Stimulated activated CD4-positive, alpha-beta T cell treated with anti-CD3 and anti-CD28 coated beads, Interleukin-4, amount 100 ng/mL, for 24 hours (primary cell): ENCODE data around the gene CCDC102A.
"Not testable (repeated sequence)": the region's sequence is repeated elsewhere in the genome, so short reads cannot be mapped to it uniquely, and the experiment has no call there.

Experiments used
- DNase-seq: peaks from one replicate; pipeline ENCODE4 v3.0.0-alpha.2; 2020

The CCDC102A gene

GRCh38 chr16:57499941-57500340 is 36.4 kb downstream of the CCDC102A start:
- not testable (repeated sequence) for DNase-seq

GRCh38 chr16:57498031-57498430 is 38.3 kb downstream of the CCDC102A start:
- DNase-seq = no peak

- no peak for DNase-seq
These were observed 39.2 kb downstream of the CCDC102A start for GRCh38 chr16:57497121-57497520.

- no peak for DNase-seq
These were observed 42.6 kb downstream of the CCDC102A start for GRCh38 chr16:57493767-57494166.

- DNase-seq = no peak
These were observed 47.1 kb downstream of the CCDC102A start for GRCh38 chr16:57489229-57489628.

GRCh38 chr16:57486858-57487834 is 49.2 kb downstream of the CCDC102A start:
- no peak for DNase-seq

- DNase-seq = peak; percentile 82
These were observed 50.2 kb downstream of the CCDC102A start, which contains the start of gene DOK4 for GRCh38 chr16:57485916-57486857. Gene DOK4 (minus strand): TSS chr16:57486493. CDS start chr16:57479507, 6,986 bp downstream.

- no peak for DNase-seq
These were observed 51.1 kb downstream of the CCDC102A start for GRCh38 chr16:57485091-57485915.

- DNase-seq = no peak
These were observed 51.8 kb downstream of the CCDC102A start for GRCh38 chr16:57484515-57485005.

GRCh38 chr16:57483725-57484514 is 52.5 kb downstream of the CCDC102A start:
- DNase-seq = no peak

GRCh38 chr16:57482845-57483545 is 53.4 kb downstream of the CCDC102A start:
- DNase-seq = no peak

GRCh38 chr16:57481421-57481820 is 55.0 kb downstream of the CCDC102A start:
- no peak for DNase-seq

GRCh38 chr16:57480754-57481230 is 55.6 kb downstream of the CCDC102A start:
- no peak for DNase-seq

GRCh38 chr16:57479976-57480753 is 56.2 kb downstream of the CCDC102A start:
- no peak for DNase-seq

- DNase-seq = no peak
These were observed 57.0 kb downstream of the CCDC102A start for GRCh38 chr16:57479205-57479975.

GRCh38 chr16:57478396-57479204 is 57.8 kb downstream of the CCDC102A start:
- DNase-seq = no peak

GRCh38 chr16:57477531-57478202 is 58.7 kb downstream of the CCDC102A start:
- no peak for DNase-seq
